Osteocyte (in vitro differentiated cells): ENCODE measurements around the gene NAPB. TPM values are rescaled to one million over a fixed set of nuclear protein-coding genes. Genes with fewer than 3 reads are reported as not detected.

Experiments
- DNase-seq: peaks from one replicate; pipeline ENCODE4 v3.0.0; 2021; ENCODE audit warnings: mixed read lengths; ENCODE audit not compliant: unreplicated experiment; ENCODE audit errors: extremely low spot score
- H3K27ac Mint-ChIP-seq: one replicate; pipeline ENCODE4 v1.8.0; 2021; ENCODE audit warnings: mild to moderate bottlenecking, mixed read lengths; ENCODE audit not compliant: unreplicated experiment
- H3K27me3 Mint-ChIP-seq: one replicate; pipeline ENCODE4 v1.8.0; 2021; ENCODE audit warnings: mixed read lengths; ENCODE audit not compliant: unreplicated experiment
- H3K36me3 Mint-ChIP-seq: one replicate; pipeline ENCODE4 v1.8.0; 2021; ENCODE audit warnings: mixed read lengths; ENCODE audit not compliant: unreplicated experiment
- H3K4me1 Mint-ChIP-seq: one replicate; pipeline ENCODE4 v1.8.0; 2021; ENCODE audit warnings: mixed read lengths; ENCODE audit not compliant: unreplicated experiment
- H3K4me3 Mint-ChIP-seq: one replicate; pipeline ENCODE4 v1.8.0; 2021; ENCODE audit warnings: mild to moderate bottlenecking, moderate library complexity, mixed read lengths; ENCODE audit not compliant: unreplicated experiment
- H3K9me3 Mint-ChIP-seq: one replicate; pipeline ENCODE4 v1.8.0; 2021; ENCODE audit warnings: mixed read lengths; ENCODE audit not compliant: unreplicated experiment
- total RNA-seq: library from RNA; stranded (reverse); gene quantifications from 2 replicates; pipeline ENCODE4 v1.2.1, GENCODE V29; 2021
- TF ChIP-seq, protein P1 (sequence below): fragments of 200-600 bp; sonication (generic); IDR thresholded peaks from 2 replicates; pipeline ENCODE4 v1.5.0; 2021; ENCODE audit warnings: antibody characterized with exemption, mild to moderate bottlenecking, moderate library complexity

The NAPB gene
- total RNA-seq, 1 donor from 2014 or later = 10.5 TPM

- no peak for DNase-seq
- TF ChIP-seq, protein P1, sequence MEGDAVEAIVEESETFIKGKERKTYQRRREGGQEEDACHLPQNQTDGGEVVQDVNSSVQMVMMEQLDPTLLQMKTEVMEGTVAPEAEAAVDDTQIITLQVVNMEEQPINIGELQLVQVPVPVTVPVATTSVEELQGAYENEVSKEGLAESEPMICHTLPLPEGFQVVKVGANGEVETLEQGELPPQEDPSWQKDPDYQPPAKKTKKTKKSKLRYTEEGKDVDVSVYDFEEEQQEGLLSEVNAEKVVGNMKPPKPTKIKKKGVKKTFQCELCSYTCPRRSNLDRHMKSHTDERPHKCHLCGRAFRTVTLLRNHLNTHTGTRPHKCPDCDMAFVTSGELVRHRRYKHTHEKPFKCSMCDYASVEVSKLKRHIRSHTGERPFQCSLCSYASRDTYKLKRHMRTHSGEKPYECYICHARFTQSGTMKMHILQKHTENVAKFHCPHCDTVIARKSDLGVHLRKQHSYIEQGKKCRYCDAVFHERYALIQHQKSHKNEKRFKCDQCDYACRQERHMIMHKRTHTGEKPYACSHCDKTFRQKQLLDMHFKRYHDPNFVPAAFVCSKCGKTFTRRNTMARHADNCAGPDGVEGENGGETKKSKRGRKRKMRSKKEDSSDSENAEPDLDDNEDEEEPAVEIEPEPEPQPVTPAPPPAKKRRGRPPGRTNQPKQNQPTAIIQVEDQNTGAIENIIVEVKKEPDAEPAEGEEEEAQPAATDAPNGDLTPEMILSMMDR = no peak
- Mint-ChIP-seq H3K27ac (no peak overlapping the region), H3K4me1 (peaks cover 17% of the 10 kb centered on the region), H3K36me3 (no peaks in the 10 kb centered on the region), H3K4me3 (no peak overlapping the region), H3K27me3 (no peaks in the 10 kb centered on the region), H3K9me3 (no peaks in the 10 kb centered on the region)
Measured at GRCh38 chr20:23347791-23348190, 73.5 kb downstream of the NAPB start.

DNA sequence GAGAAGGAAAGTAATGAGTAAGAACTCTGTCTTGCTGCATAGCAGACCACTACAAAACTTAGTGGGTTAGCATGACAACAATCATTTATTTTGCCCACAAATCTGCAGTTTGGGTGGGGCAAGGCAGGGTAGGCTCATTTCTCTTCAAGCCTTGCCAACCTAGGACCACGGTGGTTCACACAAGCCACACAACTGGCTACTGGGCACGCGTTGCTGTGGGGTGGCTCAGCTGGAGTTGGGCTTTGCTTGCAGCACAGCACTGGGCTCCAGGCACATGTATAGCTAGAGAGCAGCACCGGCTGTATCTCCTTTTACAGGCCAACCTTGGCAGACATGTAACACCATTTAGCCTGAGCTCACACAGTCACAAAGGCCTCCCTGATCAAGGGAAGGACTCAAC, 75.3 kb downstream of the NAPB start:
- Mint-ChIP-seq H3K4me3 (no peak overlapping the region), H3K27me3 (no peaks in the 10 kb centered on the region), H3K27ac (no peak overlapping the region), H3K36me3 (no peaks in the 10 kb centered on the region), H3K9me3 (no peaks in the 10 kb centered on the region), H3K4me1 (peaks cover 9% of the 10 kb centered on the region)
- DNase-seq = no peak
- TF ChIP-seq, protein P1 = no peak

GRCh38 chr20:23344336-23344735, 77.0 kb downstream of the NAPB start:
- H3K4me3 Mint-ChIP-seq = no peak overlapping the region
- DNase-seq = no peak
- H3K9me3 Mint-ChIP-seq = no peaks in the 10 kb centered on the region
- H3K36me3 Mint-ChIP-seq = no peaks in the 10 kb centered on the region
- no peak overlapping the region for H3K27ac Mint-ChIP-seq
- H3K27me3 Mint-ChIP-seq = no peaks in the 10 kb centered on the region
- TF ChIP-seq, protein P1 = no peak
- peaks cover 6% of the 10 kb centered on the region for H3K4me1 Mint-ChIP-seq

- TF ChIP-seq, protein P1 = no peak
- DNase-seq = no peak
- no peaks in the 10 kb centered on the region for H3K27me3 Mint-ChIP-seq
- H3K4me3 Mint-ChIP-seq = no peak overlapping the region
- H3K4me1 Mint-ChIP-seq = no peaks in the 10 kb centered on the region
- no peak overlapping the region for H3K27ac Mint-ChIP-seq
- no peaks in the 10 kb centered on the region for H3K9me3 Mint-ChIP-seq
- H3K36me3 Mint-ChIP-seq = no peaks in the 10 kb centered on the region
Measured at GRCh38 chr20:23343590-23343989, 77.7 kb downstream of the NAPB start.

DNA sequence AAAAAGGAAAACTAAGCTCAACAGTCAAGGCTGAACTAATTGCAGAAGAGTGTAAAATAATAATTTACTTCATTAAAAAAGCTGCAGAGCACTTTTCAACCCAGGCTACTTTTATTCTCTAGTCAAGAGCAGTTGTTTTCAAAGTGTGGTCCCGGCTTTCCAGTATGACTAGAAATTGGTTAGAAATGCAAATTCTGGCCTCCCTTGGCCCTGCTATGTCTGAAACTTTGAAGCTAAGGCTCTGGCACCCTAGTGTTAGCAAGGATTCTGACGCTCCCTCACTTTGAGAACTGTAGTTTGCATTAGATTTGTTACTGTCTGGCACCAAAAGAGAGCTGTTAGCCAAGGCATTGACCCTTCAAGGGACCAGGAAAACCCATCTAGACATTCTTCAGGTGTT, 80.2 kb downstream of the NAPB start:
- DNase-seq = no peak
- Mint-ChIP-seq H3K27ac (no peak overlapping the region), H3K4me3 (no peak overlapping the region), H3K4me1 (peaks cover 1% of the 10 kb centered on the region), H3K9me3 (no peaks in the 10 kb centered on the region), H3K36me3 (no peaks in the 10 kb centered on the region), H3K27me3 (no peaks in the 10 kb centered on the region)
- TF ChIP-seq, protein P1 = no peak
